Measurements from ENCODE around the gene TSPAN18. TPM values are rescaled to one million over a fixed set of nuclear protein-coding genes. Genes with fewer than 3 reads are reported as not detected.

The TSPAN18 gene
- total RNA-seq, 1 donor, result 8.5 TPM

GRCh38 chr11:44914105-44914504, 187.3 kb downstream of the TSPAN18 start:
- no peaks in the 10 kb centered on the region for H3K27me3 ChIP-seq (ENCODE audit: insufficient read depth, low read length)
- H3K9me3 ChIP-seq (ENCODE audit: low read depth, low read length), result no peaks in the 10 kb centered on the region
- peaks cover 18% of the 10 kb centered on the region for H3K4me1 ChIP-seq (ENCODE audit: insufficient read depth, low read length)
- no peak overlapping the region for H3K4me3 ChIP-seq (ENCODE audit: low read length)

GRCh38 chr11:44915004-44915403, 188.2 kb downstream of the TSPAN18 start:
- H3K4me1 ChIP-seq (ENCODE audit: insufficient read depth, low read length), result peaks cover 18% of the 10 kb centered on the region
- H3K27me3 ChIP-seq (ENCODE audit: insufficient read depth, low read length), result no peaks in the 10 kb centered on the region
- no peaks in the 10 kb centered on the region for H3K9me3 ChIP-seq (ENCODE audit: low read depth, low read length)
- H3K4me3 ChIP-seq (ENCODE audit: low read length), result no peak overlapping the region

- Histone ChIP-seq H3K27me3 (ENCODE audit: insufficient read depth, low read length) (no peaks in the 10 kb centered on the region), H3K4me1 (ENCODE audit: insufficient read depth, low read length) (peaks cover 18% of the 10 kb centered on the region), H3K4me3 (ENCODE audit: low read length) (no peak overlapping the region), H3K9me3 (ENCODE audit: low read depth, low read length) (no peaks in the 10 kb centered on the region)
Measured at GRCh38 chr11:44915621-44916020, 188.9 kb downstream of the TSPAN18 start.

- no peaks in the 10 kb centered on the region for H3K9me3 ChIP-seq (ENCODE audit: low read depth, low read length)
- no peak overlapping the region for H3K4me3 ChIP-seq (ENCODE audit: low read length)
- peaks cover 18% of the 10 kb centered on the region for H3K4me1 ChIP-seq (ENCODE audit: insufficient read depth, low read length)
- no peaks in the 10 kb centered on the region for H3K27me3 ChIP-seq (ENCODE audit: insufficient read depth, low read length)
Measured at GRCh38 chr11:44916331-44916730, 189.6 kb downstream of the TSPAN18 start.

GRCh38 chr11:44916801-44917385, 190.1 kb downstream of the TSPAN18 start:
- no peaks in the 10 kb centered on the region for H3K9me3 ChIP-seq (ENCODE audit: low read depth, low read length)
- H3K4me1 ChIP-seq (ENCODE audit: insufficient read depth, low read length), result peaks cover 18% of the 10 kb centered on the region

GRCh38 chr11:44917741-44918140, 191.0 kb downstream of the TSPAN18 start:
- H3K4me3 ChIP-seq (ENCODE audit: low read length), result no peak overlapping the region
- no peaks in the 10 kb centered on the region for H3K27me3 ChIP-seq (ENCODE audit: insufficient read depth, low read length)
- no peaks in the 10 kb centered on the region for H3K9me3 ChIP-seq (ENCODE audit: low read depth, low read length)
- H3K4me1 ChIP-seq (ENCODE audit: insufficient read depth, low read length), result peaks cover 18% of the 10 kb centered on the region

More at GRCh38 chr11:44916801-44917385, 190.1 kb downstream of the TSPAN18 start:
- Histone ChIP-seq H3K4me3 (ENCODE audit: low read length) (no peak overlapping the region), H3K27me3 (ENCODE audit: insufficient read depth, low read length) (no peaks in the 10 kb centered on the region)

GRCh38 chr11:44920451-44920850, 193.7 kb downstream of the TSPAN18 start:
- H3K4me3 ChIP-seq (ENCODE audit: low read length), result no peak overlapping the region
- peaks cover 12% of the 10 kb centered on the region for H3K4me1 ChIP-seq (ENCODE audit: insufficient read depth, low read length)
- no peaks in the 10 kb centered on the region for H3K27me3 ChIP-seq (ENCODE audit: insufficient read depth, low read length)
- H3K9me3 ChIP-seq (ENCODE audit: low read depth, low read length), result no peaks in the 10 kb centered on the region

- H3K27me3 ChIP-seq (ENCODE audit: insufficient read depth, low read length), result no peaks in the 10 kb centered on the region
- no peaks in the 10 kb centered on the region for H3K4me1 ChIP-seq (ENCODE audit: insufficient read depth, low read length)
- H3K9me3 ChIP-seq (ENCODE audit: low read depth, low read length), result no peaks in the 10 kb centered on the region
- H3K4me3 ChIP-seq (ENCODE audit: low read length), result no peak overlapping the region
Measured at GRCh38 chr11:44923115-44923514, 196.4 kb downstream of the TSPAN18 start.

GRCh38 chr11:44923806-44924205, 197.0 kb downstream of the TSPAN18 start:
- no peaks in the 10 kb centered on the region for H3K27me3 ChIP-seq (ENCODE audit: insufficient read depth, low read length)
- H3K9me3 ChIP-seq (ENCODE audit: low read depth, low read length), result no peaks in the 10 kb centered on the region
- H3K4me1 ChIP-seq (ENCODE audit: insufficient read depth, low read length), result no peaks in the 10 kb centered on the region
- H3K4me3 ChIP-seq (ENCODE audit: low read length), result no peak overlapping the region

GRCh38 chr11:44926036-44926435, 199.3 kb downstream of the TSPAN18 start:
- no peak overlapping the region for H3K4me3 ChIP-seq (ENCODE audit: low read length)

GRCh38 chr11:44927174-44927661, 200.5 kb downstream of the TSPAN18 start:
- H3K4me1 ChIP-seq (ENCODE audit: insufficient read depth, low read length), result no peaks in the 10 kb centered on the region
- no peaks in the 10 kb centered on the region for H3K9me3 ChIP-seq (ENCODE audit: low read depth, low read length)
- H3K4me3 ChIP-seq (ENCODE audit: low read length), result no peak overlapping the region
- no peaks in the 10 kb centered on the region for H3K27me3 ChIP-seq (ENCODE audit: insufficient read depth, low read length)

More at GRCh38 chr11:44926036-44926435, 199.3 kb downstream of the TSPAN18 start:
- Histone ChIP-seq H3K27me3 (ENCODE audit: insufficient read depth, low read length) (no peaks in the 10 kb centered on the region), H3K9me3 (ENCODE audit: low read depth, low read length) (no peaks in the 10 kb centered on the region), H3K4me1 (ENCODE audit: insufficient read depth, low read length) (no peaks in the 10 kb centered on the region)

GRCh38 chr11:44928144-44928543, 201.4 kb downstream of the TSPAN18 start:
- Histone ChIP-seq H3K27me3 (ENCODE audit: insufficient read depth, low read length) (no peaks in the 10 kb centered on the region), H3K9me3 (ENCODE audit: low read depth, low read length) (no peaks in the 10 kb centered on the region)

GRCh38 chr11:44928816-44929215, 202.1 kb downstream of the TSPAN18 start:
- no peak overlapping the region for H3K4me3 ChIP-seq (ENCODE audit: low read length)
- H3K4me1 ChIP-seq (ENCODE audit: insufficient read depth, low read length), result no peaks in the 10 kb centered on the region
- H3K27me3 ChIP-seq (ENCODE audit: insufficient read depth, low read length), result no peaks in the 10 kb centered on the region
- no peaks in the 10 kb centered on the region for H3K9me3 ChIP-seq (ENCODE audit: low read depth, low read length)

More at GRCh38 chr11:44928144-44928543, 201.4 kb downstream of the TSPAN18 start:
- Histone ChIP-seq H3K4me3 (ENCODE audit: low read length) (no peak overlapping the region), H3K4me1 (ENCODE audit: insufficient read depth, low read length) (no peaks in the 10 kb centered on the region)

- no peaks in the 10 kb centered on the region for H3K9me3 ChIP-seq (ENCODE audit: low read depth, low read length)
- H3K4me1 ChIP-seq (ENCODE audit: insufficient read depth, low read length), result no peaks in the 10 kb centered on the region
- H3K4me3 ChIP-seq (ENCODE audit: low read length), result no peak overlapping the region
- no peaks in the 10 kb centered on the region for H3K27me3 ChIP-seq (ENCODE audit: insufficient read depth, low read length)
Measured at GRCh38 chr11:44930588-44931302, 204.0 kb downstream of the TSPAN18 start.

- Histone ChIP-seq H3K4me1 (ENCODE audit: insufficient read depth, low read length) (no peaks in the 10 kb centered on the region), H3K4me3 (ENCODE audit: low read length) (no peak overlapping the region), H3K27me3 (ENCODE audit: insufficient read depth, low read length) (no peaks in the 10 kb centered on the region), H3K9me3 (ENCODE audit: low read depth, low read length) (no peaks in the 10 kb centered on the region)
Measured at GRCh38 chr11:44931466-44931865, 204.7 kb downstream of the TSPAN18 start.

GRCh38 chr11:44934110-44934509, 207.3 kb downstream of the TSPAN18 start:
- H3K9me3 ChIP-seq (ENCODE audit: low read depth, low read length), result no peaks in the 10 kb centered on the region
- H3K4me1 ChIP-seq (ENCODE audit: insufficient read depth, low read length), result peaks cover under 1% of the 10 kb centered on the region
- H3K4me3 ChIP-seq (ENCODE audit: low read length), result no peak overlapping the region
- no peaks in the 10 kb centered on the region for H3K27me3 ChIP-seq (ENCODE audit: insufficient read depth, low read length)

All from mononuclear cell (primary cell).